Breast epithelium (tissue), 4 donors: ENCODE measurements around the gene PTBP1. TPM values are rescaled to one million over a fixed set of nuclear protein-coding genes. Genes with fewer than 3 reads are reported as not detected.

Source experiments
- DNase-seq, 2 donors: peaks; one replicate each; pipeline ENCODE4 v3.0.0-alpha.2; 2019; ENCODE audit warnings: low spot score in 2 of 2
- H3K27ac ChIP-seq, 2 donors: fragments of 200-600 bp; sonication (generic) in 1 of 2; one replicate each; pipeline ENCODE4 v1.5.1; 2016 to 2019; ENCODE audit warnings: mild to moderate bottlenecking in 1 of 2
- H3K27me3 ChIP-seq, 2 donors: fragments of 200-600 bp; sonication (generic) in 1 of 2; one replicate each; pipeline versions ENCODE4 v1.5.1 to v1.6.0; 2017 to 2019; ENCODE audit warnings: control low read depth in 1 of 2, mild to moderate bottlenecking in 1 of 2
- H3K36me3 ChIP-seq: fragments of 200-600 bp; one replicate; pipeline ENCODE4 v1.5.1; 2019
- H3K4me1 ChIP-seq, 2 donors: fragments of 200-600 bp; sonication (generic); one replicate each; pipeline ENCODE4 v1.5.1; 2016 to 2019; ENCODE audit warnings: control low read depth in 1 of 2
- H3K4me3 ChIP-seq, 3 donors: fragments of 200-600 bp; sonication (generic); 1 replicate in 2 of 3; 2 replicates in 1 of 3; pipeline ENCODE4 v1.5.1; 2016 to 2019; ENCODE audit warnings: mild to moderate bottlenecking in 3 of 3, moderate library complexity in 2 of 3
- H3K9me3 ChIP-seq, 2 donors: fragments of 200-600 bp; sonication (generic) in 1 of 2; one replicate each; pipeline ENCODE4 v1.5.1; 2016 to 2019; ENCODE audit warnings: control low read depth in 1 of 2
- CTCF ChIP-seq, 3 donors: fragments of 450-650 bp; IDR thresholded peaks; one replicate each; pipeline ENCODE4 v1.5.1; 2016 to 2017; ENCODE audit warnings: antibody characterized with exemption in 3 of 3, mild to moderate bottlenecking in 3 of 3, moderate library complexity in 3 of 3
- POLR2A ChIP-seq: fragments of 450-650 bp; IDR thresholded peaks from one replicate; pipeline ENCODE4 v1.6.1; 2016; ENCODE audit warnings: antibody characterized with exemption, mild to moderate bottlenecking, moderate library complexity
- POLR2AphosphoS5 ChIP-seq, 3 donors: sonication (generic); formaldehyde crosslinking; IDR thresholded peaks; one replicate each; pipeline ENCODE4 v1.6.1; 2017; ENCODE audit warnings: antibody characterized with exemption in 3 of 3
- intact Hi-C: fragments of 100-400 bp; cut with DNase I; formaldehyde crosslinking; loops from one replicate; pipeline ENCODE4 v1.15.1; 2023; ENCODE audit warnings: low total_unique reads
- total RNA-seq, 3 donors: library from RNA; depleted of rRNA; stranded (reverse); fragments of >200 nt; gene quantifications; one replicate each; pipeline ENCODE4 v1.1.0, GENCODE V29; 2016

Gene PTBP1
- total RNA-seq, 3 donors from 2014 or later = 92.0 to 147 (median 131) TPM

DNA sequence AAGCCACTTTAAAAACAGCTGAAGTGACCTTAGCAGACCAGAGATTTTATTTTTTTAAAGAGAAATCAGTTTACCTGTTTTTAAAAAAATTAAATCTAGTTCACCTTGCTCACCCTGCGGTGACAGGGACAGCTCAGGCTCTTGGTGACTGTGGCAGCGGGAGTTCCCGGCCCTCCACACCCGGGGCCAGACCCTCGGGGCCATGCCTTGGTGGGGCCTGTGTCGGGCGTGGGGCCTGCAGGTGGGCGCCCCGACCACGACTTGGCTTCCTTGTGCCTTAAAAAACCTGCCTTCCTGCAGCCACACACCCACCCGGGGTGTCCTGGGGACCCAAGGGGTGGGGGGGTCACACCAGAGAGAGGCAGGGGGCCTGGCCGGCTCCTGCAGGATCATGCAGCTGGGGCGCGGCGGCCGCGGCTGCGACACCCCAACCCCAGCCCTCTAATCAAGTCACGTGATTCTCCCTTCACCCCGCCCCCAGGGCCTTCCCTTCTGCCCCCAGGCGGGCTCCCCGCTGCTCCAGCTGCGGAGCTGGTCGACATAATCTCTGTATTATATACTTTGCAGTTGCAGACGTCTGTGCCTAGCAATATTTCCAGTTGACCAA, 13.7 kb downstream of the PTBP1 start:
- TF ChIP-seq POLR2AphosphoS5 (IDR thresholded peaks at IDR 0.05) = no peak
- TF ChIP-seq CTCF (IDR thresholded peaks at IDR 0.05) = no peak
- no peak for TF ChIP-seq POLR2A
- intact Hi-C loops = no loop called here
- H3K27ac ChIP-seq = peak overlapping the region in 1 of 2 donors; percentile 32
- H3K4me1 ChIP-seq = no peaks in the 10 kb centered on the region
- H3K4me3 ChIP-seq = no peak overlapping the region
- peaks cover 16% of the 10 kb centered on the region for H3K36me3 ChIP-seq
- DNase-seq = no peak
- no peaks in the 10 kb centered on the region for H3K9me3 ChIP-seq
- no peaks in the 10 kb centered on the region for H3K27me3 ChIP-seq

DNA sequence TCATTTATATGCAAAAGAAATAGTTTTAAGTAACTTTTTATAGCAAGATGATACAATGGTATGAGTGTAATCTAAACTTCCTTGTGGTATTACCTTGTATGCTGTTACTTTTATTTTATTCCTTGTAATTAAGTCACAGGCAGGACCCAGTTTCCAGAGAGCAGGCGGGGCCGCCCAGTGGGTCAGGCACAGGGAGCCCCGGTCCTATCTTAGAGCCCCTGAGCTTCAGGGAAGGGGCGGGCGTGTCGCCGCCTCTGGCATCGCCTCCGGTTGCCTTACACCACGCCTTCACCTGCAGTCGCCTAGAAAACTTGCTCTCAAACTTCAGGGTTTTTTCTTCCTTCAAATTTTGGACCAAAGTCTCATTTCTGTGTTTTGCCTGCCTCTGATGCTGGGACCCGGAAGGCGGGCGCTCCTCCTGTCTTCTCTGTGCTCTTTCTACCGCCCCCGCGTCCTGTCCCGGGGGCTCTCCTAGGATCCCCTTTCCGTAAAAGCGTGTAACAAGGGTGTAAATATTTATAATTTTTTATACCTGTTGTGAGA, 14.3 kb downstream of the PTBP1 start:
- no peak for DNase-seq
- H3K27ac ChIP-seq = no peak overlapping the region
- no peak overlapping the region for H3K4me3 ChIP-seq
- no peaks in the 10 kb centered on the region for H3K4me1 ChIP-seq
- peaks cover 16% of the 10 kb centered on the region for H3K36me3 ChIP-seq
- intact Hi-C loops = no loop called here
- H3K9me3 ChIP-seq = no peaks in the 10 kb centered on the region
- TF ChIP-seq POLR2AphosphoS5 (IDR thresholded peaks at IDR 0.05) (no peak), POLR2A (no peak), CTCF (IDR thresholded peaks at IDR 0.05) (no peak)
- no peaks in the 10 kb centered on the region for H3K27me3 ChIP-seq

DNA sequence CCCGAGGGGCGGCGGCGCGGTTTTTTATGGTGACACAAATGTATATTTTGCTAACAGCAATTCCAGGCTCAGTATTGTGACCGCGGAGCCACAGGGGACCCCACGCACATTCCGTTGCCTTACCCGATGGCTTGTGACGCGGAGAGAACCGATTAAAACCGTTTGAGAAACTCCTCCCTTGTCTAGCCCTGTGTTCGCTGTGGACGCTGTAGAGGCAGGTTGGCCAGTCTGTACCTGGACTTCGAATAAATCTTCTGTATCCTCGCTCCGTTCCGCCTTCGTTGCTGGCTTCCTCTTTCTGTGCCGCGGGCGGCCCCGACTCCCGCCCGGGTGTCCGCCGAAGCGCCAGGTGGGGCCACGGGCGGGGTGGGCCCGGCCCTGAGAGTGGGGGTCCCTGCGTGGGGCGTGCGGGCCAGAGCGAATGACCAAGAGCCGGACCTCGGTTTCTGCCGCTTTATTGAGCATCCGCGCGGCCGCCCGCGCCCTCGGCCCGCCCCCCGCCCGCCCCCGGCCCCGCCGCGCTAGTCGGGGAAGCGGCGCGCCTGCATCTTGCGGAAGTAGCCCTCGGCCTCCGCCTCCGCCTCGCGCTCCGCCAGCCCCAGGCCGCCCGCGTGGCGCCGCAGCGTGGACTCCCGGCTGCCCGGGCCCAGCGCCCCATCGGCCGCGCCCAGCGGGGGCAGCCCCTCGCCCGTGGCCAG, 14.9 kb downstream of the PTBP1 start:
- Histone ChIP-seq H3K27ac (no peak overlapping the region), H3K36me3 (peaks cover 16% of the 10 kb centered on the region), H3K9me3 (no peaks in the 10 kb centered on the region), H3K4me1 (no peaks in the 10 kb centered on the region), H3K4me3 (no peak overlapping the region), H3K27me3 (no peaks in the 10 kb centered on the region)
- TF ChIP-seq POLR2AphosphoS5 (IDR thresholded peaks at IDR 0.05) (peak in 1 of 3 donors; percentile 7), CTCF (IDR thresholded peaks at IDR 0.05) (no peak)
- DNase-seq = no peak
- intact Hi-C loops = no loop called here

GRCh38 chr19:812747-813218, 15.5 kb downstream of the PTBP1 start:
- no peak for TF ChIP-seq POLR2AphosphoS5 (IDR thresholded peaks at IDR 0.05)
- intact Hi-C loops = no loop called here
- DNase-seq = no peak
- H3K27me3 ChIP-seq = no peaks in the 10 kb centered on the region
- H3K9me3 ChIP-seq = no peaks in the 10 kb centered on the region
- no peaks in the 10 kb centered on the region for H3K4me1 ChIP-seq
- H3K27ac ChIP-seq = no peak overlapping the region
- H3K36me3 ChIP-seq = peaks cover 16% of the 10 kb centered on the region
- no peak overlapping the region for H3K4me3 ChIP-seq

DNA sequence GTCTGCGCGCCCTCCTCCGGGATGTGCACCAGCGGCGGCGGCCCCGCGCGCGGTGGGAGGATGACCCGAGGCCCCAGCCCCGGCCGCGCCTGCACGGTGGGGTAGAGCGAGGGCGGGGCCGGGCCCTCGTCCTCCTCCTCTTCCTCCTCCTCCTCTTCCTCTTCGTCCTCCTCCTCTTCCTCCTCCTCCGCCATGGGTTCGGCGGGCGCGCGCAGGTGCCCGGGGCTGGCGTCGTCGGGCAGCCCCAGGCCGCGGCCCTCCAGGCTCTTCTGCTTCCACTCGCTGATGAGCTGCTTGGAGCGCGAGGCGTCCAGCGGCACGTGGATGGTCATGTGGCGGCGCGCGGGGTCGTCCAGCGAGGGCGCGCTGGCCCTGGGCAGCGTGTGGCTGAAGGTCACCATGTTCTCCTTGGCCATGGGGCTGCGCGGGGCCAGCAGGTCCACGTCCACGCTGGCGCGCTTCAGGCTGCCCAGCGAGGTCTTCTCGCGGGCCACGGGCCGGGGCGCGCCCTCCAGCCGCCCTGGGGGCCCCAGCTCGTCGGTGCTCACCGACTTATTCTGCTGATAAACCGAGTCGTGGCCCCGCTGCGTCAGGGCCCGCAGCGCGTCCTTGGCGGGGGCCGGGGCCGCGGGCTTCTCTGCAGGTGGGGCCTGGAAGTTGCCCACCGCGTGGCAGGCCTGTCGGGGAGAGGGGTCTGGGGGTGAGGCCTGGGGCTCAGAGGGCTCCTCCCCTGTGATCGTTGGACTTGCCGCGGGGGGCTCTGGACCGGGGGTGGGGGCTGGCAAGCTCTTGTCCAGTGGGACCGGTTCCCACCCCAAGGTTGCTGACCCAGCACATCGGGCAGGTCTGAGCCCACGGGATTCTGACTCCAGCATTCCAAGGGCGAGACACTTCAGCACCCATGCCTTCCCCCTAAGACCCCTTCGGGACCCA, 16.2 kb downstream of the PTBP1 start:
- Histone ChIP-seq H3K4me3 (no peak overlapping the region), H3K4me1 (no peaks in the 10 kb centered on the region), H3K27me3 (no peaks in the 10 kb centered on the region), H3K9me3 (no peaks in the 10 kb centered on the region), H3K36me3 (peaks cover 14% of the 10 kb centered on the region), H3K27ac (no peak overlapping the region)
- intact Hi-C loops = no loop called here
- no peak for TF ChIP-seq POLR2A
- TF ChIP-seq CTCF (IDR thresholded peaks at IDR 0.05) = no peak
- no peak for TF ChIP-seq POLR2AphosphoS5 (IDR thresholded peaks at IDR 0.05)
- DNase-seq = no peak
